Measurements from ENCODE around the gene TBC1D22B. TPM values are rescaled to one million over a fixed set of nuclear protein-coding genes. Genes with fewer than 3 reads are reported as not detected.

TBC1D22B gene
- total and polyA plus RNA-seq, 2 experiments from 2014 or later = 9.1 to 19.9 TPM

GRCh38 chr6:37218511-37218910 lies 39.1 kb upstream of the TBC1D22B start:
- Histone ChIP-seq H3K36me3 (ENCODE audit: insufficient read depth) (no peaks in the 10 kb centered on the region), H3F3A (replicated peaks; ENCODE audit: low read depth) (peaks cover 16% of the 10 kb centered on the region), H2AFZ (no peak overlapping the region), H3K27ac (ENCODE audit: low read depth) (no peak overlapping the region), H3K79me2 (replicated peaks; ENCODE audit: insufficient read depth) (no peaks in the 10 kb centered on the region), H3K4me2 (no peak overlapping the region), H3K4me1 (ENCODE audit: insufficient read depth) (peaks cover 15% of the 10 kb centered on the region), H4K20me1 (replicated peaks; ENCODE audit: insufficient read depth) (no peaks in the 10 kb centered on the region), H3K9me2 (ENCODE audit: insufficient read depth) (no peaks in the 10 kb centered on the region), H3K27me3 (ENCODE audit: insufficient read depth) (no peaks in the 10 kb centered on the region), H3K4me3 (no peak overlapping the region)
- Mint-ChIP-seq H3K4me1 (peaks cover 10% of the 10 kb centered on the region), H3K27ac (no peak overlapping the region), H3K36me3 (ENCODE audit: low read depth) (no peaks in the 10 kb centered on the region), H3K27me3 (ENCODE audit: insufficient read depth, low read depth, poor library complexity) (peaks cover 3% of the 10 kb centered on the region), H3K9me3 (no peaks in the 10 kb centered on the region), H3K4me3 (no peak overlapping the region)
- ATAC-seq (no peak), DNase-seq (ENCODE audit: low spot score) (no peak)
- TF ChIP-seq JUNB (IDR thresholded peaks at IDR 0.05; ENCODE audit: unreplicated experiment) = no peak
- TF ChIP-seq CREB1 (CRISPR knock-in tag; IDR thresholded peaks at IDR 0.05; ENCODE audit: low read depth) = no peak
- no peak for TF ChIP-seq REST (IDR thresholded peaks at IDR 0.05; ENCODE audit: unreplicated experiment)
- no peak for TF ChIP-seq ETS1 (IDR thresholded peaks at IDR 0.05)
- no peak for TF ChIP-seq NANOG (IDR thresholded peaks at IDR 0.05; ENCODE audit: borderline replicate concordance)
- no peak for TF ChIP-seq EZH2 (IDR thresholded peaks at IDR 0.05; ENCODE audit: low read depth, unreplicated experiment)
- TF ChIP-seq ZNF462 (CRISPR knock-in tag; IDR thresholded peaks at IDR 0.05) = no peak
- TF ChIP-seq STAT1 (IDR thresholded peaks at IDR 0.05; ENCODE audit: unreplicated experiment) = no peak
- no peak for TF ChIP-seq EZH2phosphoT487 (IDR thresholded peaks at IDR 0.05; ENCODE audit: unreplicated experiment)
- TF ChIP-seq POLR2AphosphoS5 (IDR thresholded peaks at IDR 0.05; ENCODE audit: low read depth) = no peak
- TF ChIP-seq ZNF331 (CRISPR knock-in tag; IDR thresholded peaks at IDR 0.05; ENCODE audit: low read depth) = no peak
- no peak for TF ChIP-seq CTCF (conservative IDR thresholded peaks at IDR 0.05; ENCODE audit: low read depth in 2 of 2)
- no peak for TF ChIP-seq ZNF114 (CRISPR knock-in tag; IDR thresholded peaks at IDR 0.05)
